ENCODE results near the gene ASAP2. TPM values are rescaled to one million over a fixed set of nuclear protein-coding genes. Genes with fewer than 3 reads are reported as not detected.
"Not testable (repeated sequence)": the region's sequence is repeated elsewhere in the genome, so short reads cannot be mapped to it uniquely, and the experiment has no call there.

The ASAP2 gene
- total RNA-seq, 2 experiments from 2014 or later = not detected

GRCh38 chr2:9256147-9256546 lies 49.5 kb downstream of the ASAP2 start:
- no peak overlapping the region for H3K4me3 Mint-ChIP-seq
- POLR2A ChIA-PET = no interaction called here
- CTCF ChIA-PET = no interaction called here
- no peak for DNase-seq
- ATAC-seq = no peak
- H3K27me3 Mint-ChIP-seq (ENCODE audit: low read depth) = peaks cover 3% of the 10 kb centered on the region
- H3K36me3 Mint-ChIP-seq (ENCODE audit: low read depth) = no peaks in the 10 kb centered on the region
- H3K4me1 Mint-ChIP-seq (ENCODE audit: low read depth) = no peaks in the 10 kb centered on the region
- no peaks in the 10 kb centered on the region for H3K9me3 Mint-ChIP-seq (ENCODE audit: insufficient read depth)
- H3K27ac Mint-ChIP-seq = no peak overlapping the region

- H3K27me3 Mint-ChIP-seq (ENCODE audit: low read depth) = peaks cover 3% of the 10 kb centered on the region
- H3K4me3 Mint-ChIP-seq = no peak overlapping the region
- no peak for DNase-seq
- CTCF ChIA-PET = no interaction called here
- H3K36me3 Mint-ChIP-seq (ENCODE audit: low read depth) = no peaks in the 10 kb centered on the region
- H3K27ac Mint-ChIP-seq = no peak overlapping the region
- no peak for ATAC-seq
- POLR2A ChIA-PET = no interaction called here
- no peaks in the 10 kb centered on the region for H3K4me1 Mint-ChIP-seq (ENCODE audit: low read depth)
- no peaks in the 10 kb centered on the region for H3K9me3 Mint-ChIP-seq (ENCODE audit: insufficient read depth)
Observed at GRCh38 chr2:9256570-9257043, 50.0 kb downstream of the ASAP2 start.

- Mint-ChIP-seq H3K4me3 (no peak overlapping the region), H3K4me1 (ENCODE audit: low read depth) (no peaks in the 10 kb centered on the region), H3K36me3 (ENCODE audit: low read depth) (no peaks in the 10 kb centered on the region), H3K9me3 (ENCODE audit: insufficient read depth) (no peaks in the 10 kb centered on the region), H3K27me3 (ENCODE audit: low read depth) (peaks cover 8% of the 10 kb centered on the region), H3K27ac (no peak overlapping the region)
- ChIA-PET POLR2A (interaction anchor here (0.6 kb wide), 1 partner anchor 545 kb away, joined by 3 read pairs; no protein-coding TSS in a partner anchor), CTCF (no interaction called here)
- DNase-seq (no peak), ATAC-seq (no peak)
Observed at GRCh38 chr2:9258501-9258900, 51.9 kb downstream of the ASAP2 start.

DNA sequence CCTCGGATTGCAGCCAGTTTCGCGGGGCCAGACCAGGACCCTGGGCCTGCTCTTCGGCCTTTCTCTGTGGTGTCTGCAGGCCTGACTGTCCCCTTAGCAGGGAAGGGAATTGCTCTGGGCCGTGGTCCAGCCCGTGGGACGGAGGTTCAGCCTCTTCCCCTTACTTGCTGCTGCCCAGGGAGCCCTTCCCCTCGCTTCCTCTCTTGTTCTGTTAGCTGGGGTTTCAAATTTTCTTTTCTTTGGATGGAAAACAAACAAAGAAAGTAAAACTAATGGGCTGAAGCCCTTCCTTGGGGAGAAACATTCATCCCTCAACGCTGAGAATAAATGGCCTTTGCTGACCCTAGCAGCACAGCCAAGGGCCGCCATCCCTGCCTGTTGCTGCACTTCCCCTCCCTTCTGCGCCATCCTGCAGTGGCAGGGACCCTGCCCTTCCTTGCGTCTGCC lies 52.4 kb downstream of the ASAP2 start:
- H3K9me3 Mint-ChIP-seq (ENCODE audit: insufficient read depth) = no peaks in the 10 kb centered on the region
- ATAC-seq = no peak
- POLR2A ChIA-PET = no interaction called here
- H3K36me3 Mint-ChIP-seq (ENCODE audit: low read depth) = no peaks in the 10 kb centered on the region
- H3K27ac Mint-ChIP-seq = no peak overlapping the region
- DNase-seq = no peak
- H3K4me3 Mint-ChIP-seq = no peak overlapping the region
- CTCF ChIA-PET = no interaction called here
- H3K4me1 Mint-ChIP-seq (ENCODE audit: low read depth) = no peaks in the 10 kb centered on the region
- peaks cover 8% of the 10 kb centered on the region for H3K27me3 Mint-ChIP-seq (ENCODE audit: low read depth)

DNA sequence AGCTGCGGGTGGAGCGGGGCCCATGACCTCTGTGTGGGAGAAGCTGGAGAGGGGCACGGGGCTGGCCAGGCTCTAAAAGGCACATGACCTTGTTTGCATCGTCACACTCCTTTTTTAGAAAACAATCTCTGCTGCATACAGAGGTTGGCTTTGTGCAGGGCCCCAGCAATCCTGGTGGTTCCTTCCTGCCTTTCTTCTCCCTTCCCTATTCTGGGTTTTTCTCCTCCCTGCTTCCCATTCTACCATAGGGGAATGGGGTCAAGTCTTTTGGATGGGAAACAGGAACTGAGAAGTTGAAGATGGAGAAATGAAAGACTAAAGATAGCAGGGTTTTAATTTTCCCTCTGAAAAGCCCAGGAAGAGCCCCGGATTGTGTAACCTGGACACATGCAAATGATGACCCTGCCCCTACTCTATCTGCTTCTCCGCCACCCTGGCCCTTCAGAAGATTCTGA lies 53.9 kb downstream of the ASAP2 start:
- Mint-ChIP-seq H3K27ac (no peak overlapping the region), H3K9me3 (ENCODE audit: insufficient read depth) (no peaks in the 10 kb centered on the region), H3K36me3 (ENCODE audit: low read depth) (no peaks in the 10 kb centered on the region), H3K4me1 (ENCODE audit: low read depth) (no peaks in the 10 kb centered on the region), H3K27me3 (ENCODE audit: low read depth) (peaks cover 12% of the 10 kb centered on the region), H3K4me3 (no peak overlapping the region)
- CTCF ChIA-PET = no interaction called here
- POLR2A ChIA-PET = no interaction called here
- ATAC-seq = no peak
- no peak for DNase-seq

DNA sequence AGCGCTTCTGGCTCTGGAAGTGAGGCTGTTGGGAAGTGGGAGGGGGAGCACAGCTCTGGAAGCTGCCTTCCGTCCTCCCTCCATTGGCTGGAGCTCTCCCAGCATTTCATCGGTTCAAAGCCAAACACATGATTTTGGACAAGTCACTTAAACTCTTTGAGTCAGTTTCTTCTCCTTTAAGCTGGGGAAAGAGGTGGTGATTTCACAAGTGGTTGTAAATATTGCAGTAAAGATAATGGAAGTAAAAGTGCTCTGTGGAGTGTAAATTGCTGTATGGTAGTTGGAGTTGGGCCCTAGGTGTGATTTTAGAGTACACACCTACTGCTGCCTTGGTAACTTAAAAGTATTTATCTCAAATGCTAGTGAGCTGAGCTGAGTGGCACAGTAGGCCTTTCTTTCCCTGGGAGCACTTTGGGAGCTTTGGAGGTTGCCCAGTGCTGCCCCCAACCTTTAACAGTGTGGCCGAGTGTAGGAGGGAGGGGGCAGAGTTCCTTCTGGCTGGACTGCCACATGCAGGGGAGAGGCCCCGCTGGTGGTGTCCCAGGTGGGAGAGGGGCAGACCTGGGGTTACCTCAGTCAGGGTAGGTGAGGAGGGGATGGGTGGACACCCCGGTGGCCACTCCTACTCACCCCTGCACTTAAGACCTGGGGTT lies 54.7 kb downstream of the ASAP2 start:
- POLR2A ChIA-PET = no interaction called here
- Mint-ChIP-seq H3K4me1 (ENCODE audit: low read depth) (no peaks in the 10 kb centered on the region), H3K27ac (no peak overlapping the region)

GRCh38 chr2:9262671-9263171 lies 56.1 kb downstream of the ASAP2 start:
- Mint-ChIP-seq H3K4me3 (no peak overlapping the region), H3K27me3 (ENCODE audit: low read depth) (peaks cover 9% of the 10 kb centered on the region), H3K27ac (no peak overlapping the region), H3K36me3 (ENCODE audit: low read depth) (no peaks in the 10 kb centered on the region), H3K9me3 (ENCODE audit: insufficient read depth) (no peaks in the 10 kb centered on the region), H3K4me1 (ENCODE audit: low read depth) (no peaks in the 10 kb centered on the region)
- CTCF ChIA-PET = interaction anchor here (0.9 kb wide), 1 partner anchor 722 kb away, joined by 3 read pairs; no protein-coding TSS in a partner anchor
- DNase-seq (no peak), ATAC-seq (no peak)
- POLR2A ChIA-PET = no interaction called here

More for the DNA sequence above, 54.7 kb downstream of the ASAP2 start:
- DNase-seq = no peak
- no peaks in the 10 kb centered on the region for H3K36me3 Mint-ChIP-seq (ENCODE audit: low read depth)
- H3K4me3 Mint-ChIP-seq = no peak overlapping the region
- no peaks in the 10 kb centered on the region for H3K9me3 Mint-ChIP-seq (ENCODE audit: insufficient read depth)
- CTCF ChIA-PET = no interaction called here
- no peak for ATAC-seq
- peaks cover 9% of the 10 kb centered on the region for H3K27me3 Mint-ChIP-seq (ENCODE audit: low read depth)

- ATAC-seq (no peak), DNase-seq (no peak)
- Mint-ChIP-seq H3K27ac (no peak overlapping the region), H3K9me3 (ENCODE audit: insufficient read depth) (no peaks in the 10 kb centered on the region), H3K4me3 (no peak overlapping the region), H3K27me3 (ENCODE audit: low read depth) (peaks cover 9% of the 10 kb centered on the region), H3K4me1 (ENCODE audit: low read depth) (no peaks in the 10 kb centered on the region), H3K36me3 (ENCODE audit: low read depth) (no peaks in the 10 kb centered on the region)
- ChIA-PET POLR2A (no interaction called here), CTCF (interaction anchor here (0.9 kb wide), 1 partner anchor 721 kb away, joined by 3 read pairs; no protein-coding TSS in a partner anchor)
Observed at GRCh38 chr2:9263428-9263827, 56.8 kb downstream of the ASAP2 start.

DNA sequence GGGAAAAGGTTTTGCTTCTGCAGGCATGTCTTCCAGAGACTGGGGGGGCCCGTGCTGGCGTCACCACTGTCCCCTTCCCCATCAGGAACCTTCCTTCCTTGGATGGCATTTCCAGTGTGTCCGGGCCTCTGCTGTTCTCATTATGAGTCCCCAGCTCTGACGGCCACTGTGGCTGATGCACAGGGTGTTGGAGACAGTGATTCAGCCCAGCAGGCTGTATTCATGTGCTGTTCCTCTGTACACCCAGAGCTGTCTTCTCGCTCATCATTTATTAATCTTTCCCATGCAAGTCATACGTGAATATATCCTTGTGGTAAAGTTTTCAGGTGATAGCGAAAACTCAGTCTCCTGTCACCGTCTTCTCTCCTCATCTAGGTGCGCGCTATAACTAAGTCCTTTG lies 57.7 kb downstream of the ASAP2 start:
- CTCF ChIA-PET = no interaction called here
- H3K9me3 Mint-ChIP-seq (ENCODE audit: insufficient read depth) = no peaks in the 10 kb centered on the region
- no peak overlapping the region for H3K4me3 Mint-ChIP-seq
- ATAC-seq (no peak), DNase-seq (no peak)
- POLR2A ChIA-PET = no interaction called here
- no peak overlapping the region for H3K27ac Mint-ChIP-seq
- no peaks in the 10 kb centered on the region for H3K36me3 Mint-ChIP-seq (ENCODE audit: low read depth)
- peaks cover 9% of the 10 kb centered on the region for H3K27me3 Mint-ChIP-seq (ENCODE audit: low read depth)
- H3K4me1 Mint-ChIP-seq (ENCODE audit: low read depth) = no peaks in the 10 kb centered on the region

DNA sequence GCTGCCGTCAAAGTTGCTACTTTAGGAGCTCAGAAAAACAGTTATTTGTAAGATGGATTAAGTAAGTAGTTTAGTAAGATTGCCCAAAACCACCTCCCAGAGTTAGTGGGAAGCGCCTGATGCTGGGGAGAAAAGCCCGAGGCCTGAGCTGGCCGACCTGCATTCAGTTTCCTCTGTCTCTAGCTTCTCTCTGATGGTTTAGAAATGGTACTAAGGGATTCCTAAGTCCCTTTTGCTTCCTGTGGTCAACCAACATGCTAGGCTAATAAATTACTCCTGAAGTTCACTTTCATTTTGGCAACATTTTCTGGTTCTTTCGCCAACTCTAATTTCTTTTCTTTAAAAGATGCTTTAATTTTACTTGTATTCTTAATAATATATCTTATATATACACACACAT lies 60.1 kb downstream of the ASAP2 start:
- no peak for DNase-seq
- CTCF ChIA-PET = no interaction called here
- Mint-ChIP-seq H3K36me3 (ENCODE audit: low read depth) (no peaks in the 10 kb centered on the region), H3K9me3 (ENCODE audit: insufficient read depth) (no peaks in the 10 kb centered on the region), H3K27me3 (ENCODE audit: low read depth) (peaks cover 10% of the 10 kb centered on the region), H3K4me3 (no peak overlapping the region), H3K27ac (no peak overlapping the region), H3K4me1 (ENCODE audit: low read depth) (no peaks in the 10 kb centered on the region)
- ATAC-seq = no peak
- POLR2A ChIA-PET = no interaction called here

DNA sequence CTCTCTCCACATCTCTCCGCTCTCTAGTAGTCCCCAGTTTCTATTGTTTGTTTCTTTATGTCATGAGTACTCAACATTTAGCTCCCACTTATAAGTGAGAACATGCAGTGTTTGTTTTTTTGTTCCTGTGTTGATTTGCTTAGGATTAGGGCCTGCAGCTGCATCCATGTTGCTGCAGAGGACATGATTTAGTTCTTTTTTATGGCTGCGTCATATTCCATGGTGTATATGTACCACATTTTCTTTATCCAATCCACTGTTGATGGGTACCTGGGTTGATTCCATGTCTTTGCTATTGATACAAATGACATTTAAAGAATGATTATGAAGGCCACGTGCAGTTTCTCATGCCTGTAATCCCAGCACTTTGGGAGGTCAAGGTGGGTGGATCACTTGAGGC lies 60.7 kb downstream of the ASAP2 start:
- H3K4me1 Mint-ChIP-seq (ENCODE audit: low read depth); H3K9me3 Mint-ChIP-seq (ENCODE audit: insufficient read depth); CTCF ChIA-PET; H3K36me3 Mint-ChIP-seq (ENCODE audit: low read depth); ATAC-seq; H3K4me3 Mint-ChIP-seq; H3K27ac Mint-ChIP-seq; DNase-seq; POLR2A ChIA-PET: not testable (repeated sequence)
- H3K27me3 Mint-ChIP-seq (ENCODE audit: low read depth) = peaks cover 12% of the 10 kb centered on the region

DNA sequence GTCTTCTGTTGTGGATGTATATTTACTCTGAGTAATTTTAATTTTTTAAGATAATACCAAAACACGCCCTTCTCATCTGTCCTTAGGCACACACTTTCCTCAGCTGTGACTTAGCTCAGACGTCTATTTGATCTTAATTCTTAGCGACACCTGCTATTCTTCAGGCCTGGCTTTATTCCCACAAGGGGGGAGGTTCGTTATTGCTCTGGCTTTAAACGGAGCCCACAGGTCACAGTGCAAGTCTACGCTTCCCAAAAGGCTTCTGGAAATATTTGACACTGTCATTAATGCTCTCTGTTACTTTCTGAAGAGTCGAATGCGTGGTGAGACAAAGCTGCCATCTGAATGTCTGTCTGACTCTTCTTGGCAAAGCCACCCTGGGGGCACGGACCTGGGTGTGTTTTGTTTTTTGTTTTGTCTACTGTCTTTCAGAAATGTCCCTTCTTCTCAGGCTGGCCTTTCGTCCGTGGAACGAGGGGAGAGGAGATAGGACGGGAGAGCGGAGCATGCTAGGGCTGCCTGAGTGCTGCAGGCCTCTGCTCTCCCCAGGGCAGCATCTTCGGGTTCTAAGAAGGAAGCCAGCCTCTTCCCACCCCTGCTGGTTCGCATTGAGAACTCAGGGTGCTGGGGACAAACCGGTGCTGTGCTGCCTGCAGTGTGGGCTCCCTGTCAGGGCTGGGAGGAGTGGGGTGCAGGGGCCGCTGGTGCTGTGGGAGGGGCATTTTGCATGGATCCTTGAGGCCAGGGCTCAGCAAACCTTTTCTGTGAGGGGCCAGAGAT lies 61.9 kb downstream of the ASAP2 start:
- no peaks in the 10 kb centered on the region for H3K9me3 Mint-ChIP-seq (ENCODE audit: insufficient read depth)
- H3K36me3 Mint-ChIP-seq (ENCODE audit: low read depth) = no peaks in the 10 kb centered on the region
- DNase-seq (no peak), ATAC-seq (no peak)
- H3K4me3 Mint-ChIP-seq = no peak overlapping the region
- no peaks in the 10 kb centered on the region for H3K4me1 Mint-ChIP-seq (ENCODE audit: low read depth)
- ChIA-PET POLR2A (no interaction called here), CTCF (no interaction called here)
- H3K27ac Mint-ChIP-seq = no peak overlapping the region
- peaks cover 18% of the 10 kb centered on the region for H3K27me3 Mint-ChIP-seq (ENCODE audit: low read depth)

Measured in activated CD8-positive, alpha-beta T cell treated with anti-CD3 and anti-CD28 coated beads, Interleukin-2, amount 10 ng/mL, durations not matched to agents 7 days and 5 days (primary cell).